H1 (cell line): ENCODE results near the gene MEGF11. TPM values are rescaled to one million over a fixed set of nuclear protein-coding genes. Genes with fewer than 3 reads are reported as not detected.

ENCODE experiments used
- CTCF ChIA-PET: fragments of 300-600 bp; sonication (Branson Sonifier 250); formaldehyde crosslinking; loops from one replicate; lab custom pipeline; 2021; ENCODE audit not compliant: partially characterized antibody; lab: Charles Lee
- POLR2A ChIA-PET: fragments of 300-600 bp; sonication (Branson Sonifier 250); formaldehyde crosslinking; loops from one replicate; lab custom pipeline; 2021; ENCODE audit warnings: inconsistent platforms; ENCODE audit not compliant: partially characterized antibody; lab: Charles Lee
- DNase-seq, 2 experiments: peaks; one replicate each; pipeline versions ENCODE4 v3.0.0 to v3.0.0-alpha.2; 2010 to 2022; ENCODE audit warnings: low spot score in 2 of 2, low read depth in 1 of 2, mixed read lengths in 1 of 2
- FAIRE-seq: peaks from 2 replicates; lab custom pipeline; 2011; peaks lifted over from hg19 to GRCh38; lab: Jason Lieb, UNC
- H2AFZ ChIP-seq: 2 replicates; pipeline ENCODE4 v1.8.1; 2012; ENCODE audit warnings: low read length, inconsistent platforms
- H2AK5ac ChIP-seq: 2 replicates; pipeline ENCODE4 v1.6.1; 2013; ENCODE audit warnings: low read depth, low read length
- H2BK120ac ChIP-seq: replicated peaks from 2 replicates; pipeline ENCODE3; 2013; ENCODE audit warnings: low read depth, low read length, inconsistent platforms
- H2BK12ac ChIP-seq: 2 replicates; pipeline ENCODE4 v1.6.1; 2013; ENCODE audit warnings: low read depth, low read length
- H2BK15ac ChIP-seq: 2 replicates; pipeline ENCODE4 v1.6.1; 2013; ENCODE audit warnings: low read length
- H2BK20ac ChIP-seq: 2 replicates; pipeline ENCODE4 v1.6.1; 2013; ENCODE audit warnings: low read length
- H2BK5ac ChIP-seq: 2 replicates; pipeline ENCODE4 v1.6.1; 2013; ENCODE audit warnings: low read depth, low read length
- H3K14ac ChIP-seq: 2 replicates; pipeline ENCODE4 v1.6.1; 2013; ENCODE audit warnings: inconsistent platforms; ENCODE audit not compliant: insufficient read length
- H3K18ac ChIP-seq: 2 replicates; pipeline ENCODE4 v1.6.1; 2013; ENCODE audit warnings: low read length; ENCODE audit errors: extremely low read depth
- H3K23ac ChIP-seq: 2 replicates; pipeline ENCODE4 v1.6.1; 2013; ENCODE audit warnings: inconsistent platforms; ENCODE audit not compliant: insufficient read length
- H3K23me2 ChIP-seq: 2 replicates; pipeline ENCODE4 v1.6.1; 2013; ENCODE audit warnings: low read depth, low read length
- H3K27ac ChIP-seq: 2 replicates; pipeline ENCODE4 v1.6.1; 2011; ENCODE audit warnings: low read depth, low read length, inconsistent platforms
- H3K27me3 ChIP-seq, 4 experiments: replicated peaks in 1 of 4; 1 replicate in 1 of 4; 2 replicates in 3 of 4; pipeline versions ENCODE4 v1.6.1 to v1.8.1; 2011 to 2013; ENCODE audit warnings: low read length in 3 of 4, mild to moderate bottlenecking in 3 of 4, inconsistent platforms in 2 of 4, mixed read lengths in 2 of 4, moderate library complexity in 1 of 4; ENCODE audit not compliant: control insufficient read depth in 3 of 4, insufficient read depth in 3 of 4; ENCODE audit errors: extremely low read depth in 1 of 4
- H3K36me3 ChIP-seq, 4 experiments: 2 replicates each; pipeline versions ENCODE4 v1.6.1 to v1.8.1; 2011 to 2013; ENCODE audit warnings: mild to moderate bottlenecking in 4 of 4, low read length in 3 of 4, moderate library complexity in 2 of 4, control low read depth in 1 of 4, inconsistent platforms in 1 of 4; ENCODE audit not compliant: insufficient read depth in 4 of 4, control insufficient read depth in 2 of 4
- H3K4ac ChIP-seq: replicated peaks from 2 replicates; pipeline ENCODE3; 2013; ENCODE audit warnings: low read length, low read depth, mixed read lengths, inconsistent platforms; ENCODE audit not compliant: insufficient read length
- H3K4me1 ChIP-seq, 4 experiments: replicated peaks in 1 of 4; 1 replicate in 1 of 4; 2 replicates in 3 of 4; pipeline versions ENCODE4 v1.6.1 to v1.8.1; 2011 to 2013; ENCODE audit warnings: low read length in 3 of 4, inconsistent platforms in 2 of 4, mixed read lengths in 1 of 4; ENCODE audit not compliant: insufficient read depth in 4 of 4, control insufficient read depth in 3 of 4
- H3K4me2 ChIP-seq, 2 experiments: 2 replicates each; pipeline versions ENCODE4 v1.6.1 to v1.8.1; 2011 to 2013; ENCODE audit warnings: low read depth in 2 of 2, low read length in 2 of 2, control low read depth in 1 of 2, inconsistent platforms in 1 of 2, mild to moderate bottlenecking in 1 of 2; ENCODE audit not compliant: insufficient read depth in 1 of 2
- H3K4me3 ChIP-seq, 4 experiments: fragments of 200-600, 300-600 bp in 1 of 4; sonication (generic), shearing (Covaris generic), sonication (Bioruptor Twin) in 1 of 4; 2 replicates each; pipeline versions ENCODE4 v1.5.1 to v1.8.1; 2011 to 2016; ENCODE audit warnings: low read length in 4 of 4, low read depth in 3 of 4, control low read depth in 2 of 4, inconsistent platforms in 2 of 4, mild to moderate bottlenecking in 2 of 4, mixed read lengths in 1 of 4, moderate library complexity in 1 of 4; ENCODE audit not compliant: insufficient read depth in 2 of 4; ENCODE audit errors: extremely low read depth in 1 of 4
- H3K56ac ChIP-seq: replicated peaks from 2 replicates; pipeline ENCODE3; 2013; ENCODE audit warnings: low read depth, mild to moderate bottlenecking, mixed read lengths, low read length, inconsistent platforms; ENCODE audit not compliant: insufficient read length
- H3K79me1 ChIP-seq: 2 replicates; pipeline ENCODE4 v1.6.1; 2013; ENCODE audit warnings: low read depth, low read length, control low read depth
- H3K79me2 ChIP-seq, 2 experiments: 2 replicates each; pipeline versions ENCODE4 v1.6.1 to v1.8.1; 2012 to 2013; ENCODE audit warnings: low read length in 2 of 2, mild to moderate bottlenecking in 2 of 2, inconsistent platforms in 1 of 2; ENCODE audit not compliant: insufficient read depth in 2 of 2, control insufficient read depth in 1 of 2
- H3K9ac ChIP-seq, 4 experiments: replicated peaks in 1 of 4; 1 replicate in 1 of 4; 2 replicates in 3 of 4; pipeline versions ENCODE4 v1.6.1 to v1.8.1; 2011 to 2013; ENCODE audit warnings: low read depth in 3 of 4, low read length in 3 of 4, control low read depth in 2 of 4, mild to moderate bottlenecking in 2 of 4, moderate library complexity in 2 of 4, inconsistent platforms in 1 of 4; ENCODE audit errors: extremely low read depth in 1 of 4
- H3K9me3 ChIP-seq, 2 experiments: 2 replicates each; pipeline versions ENCODE4 v1.6.1 to v1.8.1; 2012 to 2013; ENCODE audit warnings: mild to moderate bottlenecking in 2 of 2, moderate library complexity in 2 of 2, control low read depth in 1 of 2, inconsistent platforms in 1 of 2, low read depth in 1 of 2, low read length in 1 of 2, mixed read lengths in 1 of 2; ENCODE audit not compliant: insufficient read depth in 2 of 2
- H4K20me1 ChIP-seq, 2 experiments: replicated peaks in 1 of 2; 2 replicates each; pipeline versions ENCODE3 to v1.8.1; 2011 to 2013; ENCODE audit warnings: inconsistent platforms in 2 of 2, low read length in 2 of 2, mild to moderate bottlenecking in 1 of 2; ENCODE audit not compliant: insufficient read depth in 2 of 2, control insufficient read depth in 1 of 2
- H4K5ac ChIP-seq: 2 replicates; pipeline ENCODE4 v1.6.1; 2013; ENCODE audit warnings: low read length, low read depth, mixed read lengths, inconsistent platforms; ENCODE audit not compliant: insufficient read length
- H4K8ac ChIP-seq: 2 replicates; pipeline ENCODE4 v1.8.0; 2013; ENCODE audit warnings: mild to moderate bottlenecking, moderate library complexity, low read length, inconsistent platforms; ENCODE audit not compliant: insufficient read depth; ENCODE audit errors: extremely low read depth
- H4K91ac ChIP-seq: replicated peaks from 2 replicates; pipeline ENCODE3; 2013; ENCODE audit warnings: low read length, mixed read lengths, inconsistent platforms; ENCODE audit not compliant: insufficient read length
- BCL11A ChIP-seq, 2 experiments: IDR thresholded peaks; one replicate each; pipeline ENCODE4 v1.6.1; 2011; ENCODE audit warnings: low read depth in 2 of 2, low read length in 2 of 2, mild to moderate bottlenecking in 2 of 2
- CBX5 ChIP-seq: fragments of 300-800, 300-1000 bp; sonication (generic); IDR thresholded peaks from 2 replicates; pipeline ENCODE4 v1.7.1; 2016; ENCODE audit warnings: antibody characterized with exemption, low read length, low read depth
- CHD1 ChIP-seq: IDR thresholded peaks from 2 replicates; pipeline ENCODE4 v1.6.1; 2012; ENCODE audit warnings: low read depth, low read length, improper control_type of control experiment
- CHD2 ChIP-seq: IDR thresholded peaks from 2 replicates; pipeline ENCODE4 v1.6.1; 2012; ENCODE audit warnings: low read length, improper control_type of control experiment
- CTBP2 ChIP-seq: IDR thresholded peaks from 2 replicates; pipeline ENCODE4 v1.7.0; 2011; ENCODE audit warnings: borderline replicate concordance, mild to moderate bottlenecking, moderate library complexity, mixed read lengths, low read length; ENCODE audit not compliant: insufficient read depth, insufficient read length
- JUN ChIP-seq: IDR thresholded peaks from 2 replicates; pipeline ENCODE4 v1.6.1; 2011; ENCODE audit warnings: low read depth, mild to moderate bottlenecking, improper control_type of control experiment, low read length
- KDM5A ChIP-seq: fragments of 200-600 bp; IDR thresholded peaks from 2 replicates; pipeline ENCODE4 v1.7.1; 2012; ENCODE audit warnings: mild to moderate bottlenecking, low read length, inconsistent platforms, mixed read lengths
- NRF1 ChIP-seq: IDR thresholded peaks from 2 replicates; pipeline ENCODE4 v1.6.1; 2011; ENCODE audit warnings: mild to moderate bottlenecking, low read depth, low read length, improper control_type of control experiment
- RNF2 ChIP-seq: fragments of 200-900, 300-1000 bp; sonication (generic); IDR thresholded peaks from 2 replicates; pipeline ENCODE4 v1.7.1; 2016; ENCODE audit warnings: borderline replicate concordance, low read depth, mild to moderate bottlenecking, antibody characterized with exemption, low read length; ENCODE audit not compliant: poor library complexity, severe bottlenecking; ENCODE audit errors: missing control alignments
- SRF ChIP-seq: IDR thresholded peaks from 2 replicates; pipeline ENCODE4 v1.6.1; 2011; ENCODE audit warnings: mild to moderate bottlenecking, low read depth, low read length, moderate library complexity
- SUZ12 ChIP-seq: fragments of 200-600 bp; sonication (generic); IDR thresholded peaks from 2 replicates; pipeline ENCODE4 v1.6.1; 2012; ENCODE audit warnings: mild to moderate bottlenecking, inconsistent platforms, low read length, moderate library complexity, mixed read lengths
- TAF7 ChIP-seq: optimal IDR thresholded peaks from 2 replicates; pipeline ENCODE3; 2011; ENCODE audit warnings: low read depth, mild to moderate bottlenecking, inconsistent platforms, low read length, moderate library complexity, borderline replicate concordance
- TCF12 ChIP-seq: IDR thresholded peaks from 2 replicates; pipeline ENCODE4 v1.6.1; 2011; ENCODE audit warnings: low read depth, mild to moderate bottlenecking, low read length
- polyA plus RNA-seq, 7 experiments: library from polyadenylated mRNA; depleted of rRNA in 3 of 7; stranded (reverse) in 5 of 7; unstranded in 2 of 7; fragments of >200 nt in 5 of 7; fragments of 200-250 nt in 2 of 7; gene quantifications; 1 replicate in 5 of 7; 2 replicates in 1 of 7; 4 replicates in 1 of 7; pipeline versions ENCODE4 v1.2.1 to v1.2.3, GENCODE V29; 2011 to 2013; ENCODE audit warnings: missing spikeins in 2 of 7, mixed read lengths in 2 of 7
- total RNA-seq: library from RNA; stranded (reverse); fragmentation: NEBNext Ultra II Directional; extraction: Animal tissue kit (Norgen Biotek cat#: 25700); gene quantifications from 2 replicates; pipeline ENCODE4 v1.2.1, GENCODE V29; 2021
- TF ChIP-seq, protein P1 (sequence below): IDR thresholded peaks from 2 replicates; pipeline ENCODE4 v1.6.1; 2012; ENCODE audit warnings: low read length, inconsistent platforms

The MEGF11 gene
- total and polyA plus RNA-seq, 2 of the 8 experiments (the other 6 are each of a cell fraction or from before 2014, with no cell fraction given) = 4.4 to 4.8 TPM

DNA sequence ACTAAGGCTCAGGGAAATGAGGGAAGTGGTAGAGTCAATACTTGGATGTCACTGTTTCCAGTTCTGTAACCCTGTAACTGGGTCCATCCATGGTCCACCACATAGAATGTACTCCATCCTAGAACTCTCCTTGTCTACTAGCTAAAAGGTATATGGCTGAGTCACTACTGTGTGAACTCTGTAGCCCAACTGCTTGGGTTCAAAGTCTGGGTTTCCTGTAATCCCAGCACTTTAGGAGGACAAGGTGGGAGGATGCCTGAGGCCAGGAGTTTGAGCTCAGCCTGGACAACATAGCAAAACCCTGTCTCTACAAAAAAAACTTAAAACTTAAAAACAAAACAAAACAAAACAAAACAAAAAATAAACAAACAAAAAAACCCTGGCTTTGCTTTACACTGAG lies 34.5 kb upstream of the MEGF11 start:
- no peak overlapping the region for H4K8ac ChIP-seq
- H3K23ac ChIP-seq = no peak overlapping the region
- no peak overlapping the region for H2BK12ac ChIP-seq
- H3K79me2 ChIP-seq = no peaks in the 10 kb centered on the region
- H2BK15ac ChIP-seq = no peak overlapping the region
- H3K4me1 ChIP-seq = 0 out of 7 replicates have a peak, but pooled peaks cover 0 to 3% (median 0%) of the 10 kb centered on the region in 4 experiments
- H3K27me3 ChIP-seq = no peaks in the 10 kb centered on the region
- H3K4me3 ChIP-seq = no peak overlapping the region
- H4K91ac ChIP-seq = no peak overlapping the region
- DNase-seq (no peak), FAIRE-seq (no peak)
- no peak overlapping the region for H4K5ac ChIP-seq
- H2BK20ac ChIP-seq = no peak overlapping the region
- H3K23me2 ChIP-seq = no peaks in the 10 kb centered on the region; the same call in 1 of the 2 replicates
- H3K4me2 ChIP-seq = no peak overlapping the region
- H4K20me1 ChIP-seq = no peaks in the 10 kb centered on the region
- no peak overlapping the region for H3K9ac ChIP-seq
- no peak overlapping the region for H2AFZ ChIP-seq
- H3K56ac ChIP-seq = no peak overlapping the region
- H3K14ac ChIP-seq = no peak overlapping the region
- H3K36me3 ChIP-seq = no peaks in the 10 kb centered on the region
- POLR2A ChIA-PET = no interaction called here
- H3K4ac ChIP-seq = no peak overlapping the region
- no peak overlapping the region for H3K18ac ChIP-seq
- no peak overlapping the region for H2BK120ac ChIP-seq
- no peaks in the 10 kb centered on the region for H3K79me1 ChIP-seq
- H3K27ac ChIP-seq = no peak overlapping the region
- no peak overlapping the region for H2BK5ac ChIP-seq
- no peak overlapping the region for H2AK5ac ChIP-seq
- CTCF ChIA-PET = interaction anchor here (0.6 to 3.3 kb wide), 32 partner anchors 9 to 681 kb away, joined by 3 to 17 read pairs (median 4); partner anchors contain the start of gene SNAPC5
- no peaks in the 10 kb centered on the region for H3K9me3 ChIP-seq
- TF ChIP-seq, protein P1, sequence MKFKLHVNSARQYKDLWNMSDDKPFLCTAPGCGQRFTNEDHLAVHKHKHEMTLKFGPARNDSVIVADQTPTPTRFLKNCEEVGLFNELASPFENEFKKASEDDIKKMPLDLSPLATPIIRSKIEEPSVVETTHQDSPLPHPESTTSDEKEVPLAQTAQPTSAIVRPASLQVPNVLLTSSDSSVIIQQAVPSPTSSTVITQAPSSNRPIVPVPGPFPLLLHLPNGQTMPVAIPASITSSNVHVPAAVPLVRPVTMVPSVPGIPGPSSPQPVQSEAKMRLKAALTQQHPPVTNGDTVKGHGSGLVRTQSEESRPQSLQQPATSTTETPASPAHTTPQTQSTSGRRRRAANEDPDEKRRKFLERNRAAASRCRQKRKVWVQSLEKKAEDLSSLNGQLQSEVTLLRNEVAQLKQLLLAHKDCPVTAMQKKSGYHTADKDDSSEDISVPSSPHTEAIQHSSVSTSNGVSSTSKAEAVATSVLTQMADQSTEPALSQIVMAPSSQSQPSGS = no peak
- TF ChIP-seq CHD2 = no peak
- TF ChIP-seq RNF2 = no peak
- no peak for TF ChIP-seq JUN
- no peak for TF ChIP-seq SRF
- TF ChIP-seq SUZ12 = no peak
- no peak for TF ChIP-seq CHD1
- no peak for TF ChIP-seq KDM5A
- no peak for TF ChIP-seq TAF7
- no peak for TF ChIP-seq CBX5
- TF ChIP-seq CTBP2 = no peak
- no peak for TF ChIP-seq BCL11A (IDR thresholded peaks at IDR 0.05; ENCODE audit: low read depth in 2 of 2, low read length in 2 of 2)
- no peak for TF ChIP-seq NRF1
- no peak for TF ChIP-seq TCF12
